HG03045 (cell line): Measurements from ENCODE around the gene AHDC1.

Source experiments
- ATAC-seq: cut with Tn5 transposase; IDR thresholded peaks from one replicate; pipeline ENCODE4 v1.9.1; 2021; ENCODE audit warnings: mild to moderate bottlenecking, moderate library complexity; ENCODE audit not compliant: unreplicated experiment

Gene AHDC1

GRCh38 chr1:27568300-27569087 lies 35.5 kb downstream of the AHDC1 start:
- ATAC-seq: peak; percentile 93

GRCh38 chr1:27567971-27568299 lies 36.0 kb downstream of the AHDC1 start:
- no peak for ATAC-seq

DNA sequence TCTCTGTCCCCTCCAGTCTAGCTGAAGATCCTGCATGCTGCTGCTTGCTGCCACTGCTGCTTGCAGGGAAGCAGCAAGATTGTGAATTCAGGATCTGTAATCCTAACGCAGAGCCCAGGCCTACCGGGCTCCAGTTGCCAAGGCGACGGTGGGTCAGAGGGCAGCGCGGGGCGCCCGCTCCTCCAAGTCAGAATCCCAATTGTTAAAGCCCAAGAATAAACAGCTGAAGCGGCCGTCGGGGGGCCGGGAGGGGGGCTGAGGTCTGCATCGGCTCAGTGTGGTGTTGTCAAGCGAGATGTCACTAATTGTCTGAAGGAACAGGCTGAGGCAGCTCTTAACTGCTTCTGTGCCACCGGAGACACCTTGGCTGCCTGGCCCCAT lies 36.8 kb downstream of the AHDC1 start:
- ATAC-seq: no peak

DNA sequence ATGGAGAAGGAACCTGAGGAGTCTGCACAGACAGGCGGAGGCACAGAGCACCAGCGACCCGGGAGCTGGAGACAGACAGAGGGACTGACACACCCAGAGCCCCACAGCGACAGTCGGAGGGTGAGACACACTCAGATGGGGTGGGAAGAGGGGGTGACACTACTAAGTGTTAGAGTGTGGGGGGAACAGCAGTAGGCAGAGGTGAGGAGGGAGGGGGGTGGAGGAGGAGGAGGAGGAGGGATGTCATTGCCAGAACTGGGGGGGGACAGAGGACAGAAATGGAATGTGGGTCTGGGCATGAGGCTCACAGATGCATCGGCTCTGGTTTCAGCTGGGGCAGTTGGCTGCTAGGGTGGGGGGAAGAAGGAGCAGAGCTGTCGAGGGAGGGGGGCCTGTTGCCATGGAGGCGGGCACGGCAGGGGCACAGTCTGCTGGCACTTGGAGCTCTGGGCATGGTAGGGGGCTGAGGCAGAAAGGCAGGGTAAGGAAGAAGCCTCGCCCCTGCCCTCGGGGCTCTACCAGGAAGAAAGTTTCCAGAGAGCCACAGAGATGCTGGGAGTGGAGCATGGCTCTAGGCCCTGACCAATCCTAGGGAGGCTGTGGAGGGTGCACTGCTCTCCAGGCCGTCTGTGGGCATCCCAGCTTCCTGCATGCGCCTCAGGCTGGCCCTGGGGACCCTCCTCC lies 37.3 kb downstream of the AHDC1 start:
- no peak for ATAC-seq

- no peak for ATAC-seq
Measured at GRCh38 chr1:27564710-27565649, 39.0 kb downstream of the AHDC1 start.

DNA sequence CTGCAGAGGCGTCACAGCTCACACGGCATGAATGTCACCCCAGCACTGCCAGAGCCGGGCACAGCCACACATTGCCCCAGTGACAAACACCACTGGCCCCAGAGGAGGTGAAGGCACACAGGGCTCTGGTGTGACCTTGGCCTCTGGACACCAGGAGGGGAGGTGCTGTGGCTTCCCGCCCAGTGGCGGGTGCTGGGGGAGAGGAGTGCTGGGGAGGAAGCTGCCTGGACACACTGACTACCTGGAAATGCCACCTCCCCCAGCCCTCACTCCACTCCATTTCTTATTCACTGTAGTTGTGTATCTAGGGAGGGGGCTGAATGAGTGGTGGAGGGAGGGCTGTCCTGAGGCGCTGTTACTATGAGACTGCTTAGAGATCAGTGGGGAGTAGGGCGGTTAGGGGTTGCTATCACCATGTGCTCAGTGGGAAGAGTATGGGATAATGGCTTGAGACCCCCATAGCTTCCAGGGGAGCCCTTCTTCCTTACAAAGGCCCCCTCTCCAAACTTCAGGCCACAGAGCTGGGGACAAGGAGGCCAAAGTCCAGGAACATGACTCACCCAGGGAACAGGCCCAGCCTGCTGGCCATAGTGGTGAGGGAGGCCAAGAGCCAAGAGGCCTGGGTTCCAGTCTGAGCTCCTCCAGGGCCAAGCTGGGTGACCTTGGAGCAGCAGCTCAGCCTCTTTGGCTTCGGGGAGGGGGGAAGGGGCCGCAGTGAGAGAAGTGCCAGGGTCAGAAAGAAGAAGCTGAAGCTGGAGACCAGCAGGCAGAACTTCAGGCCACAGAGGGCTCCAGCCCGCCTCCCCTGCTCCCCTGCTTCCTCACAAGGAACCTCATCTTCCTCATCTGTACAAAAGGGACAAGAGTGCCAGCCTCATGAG lies 40.1 kb downstream of the AHDC1 start:
- ATAC-seq: no peak

GRCh38 chr1:27563341-27563590 lies 40.7 kb downstream of the AHDC1 start:
- no peak for ATAC-seq

GRCh38 chr1:27562534-27563340 lies 41.2 kb downstream of the AHDC1 start:
- ATAC-seq: no peak

- ATAC-seq: no peak
Measured at GRCh38 chr1:27562021-27562420, 41.9 kb downstream of the AHDC1 start.

DNA sequence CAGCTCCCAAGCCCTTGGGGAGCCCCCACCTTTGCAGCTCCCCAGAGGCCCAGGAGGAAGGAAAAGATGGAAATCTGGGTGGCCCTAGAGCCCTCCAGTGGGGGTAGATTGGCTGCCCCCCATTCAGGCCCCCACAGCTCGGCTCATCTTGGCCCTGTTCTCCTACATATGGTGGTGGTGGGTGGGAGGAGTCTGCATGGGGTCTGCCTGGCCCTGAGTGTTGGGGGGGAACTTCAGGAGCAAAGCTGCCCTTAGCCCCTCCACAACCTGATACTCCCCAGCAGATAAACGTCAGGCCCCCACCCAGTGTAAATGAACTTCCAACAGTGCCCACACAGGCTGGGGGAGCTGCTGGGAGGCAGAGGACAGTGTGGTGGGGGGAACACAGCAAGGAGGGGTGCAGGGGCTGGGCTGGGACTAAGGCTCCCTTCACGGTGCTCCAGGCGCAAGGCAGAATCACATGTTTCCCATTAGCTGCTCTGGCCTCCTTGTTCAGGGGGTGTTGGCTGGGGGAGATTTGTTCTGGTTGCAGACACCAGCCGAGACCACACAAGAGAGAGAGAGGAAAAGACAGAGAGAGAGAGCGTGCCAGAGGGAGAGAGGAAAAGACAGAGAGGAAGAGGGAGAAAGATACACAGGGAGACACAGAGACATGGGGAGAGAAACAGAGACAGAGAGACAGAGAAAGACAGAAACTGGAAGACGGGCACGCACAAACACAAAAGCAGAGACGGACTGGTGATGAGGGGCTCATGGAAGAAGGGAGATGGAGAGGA lies 42.6 kb downstream of the AHDC1 start:
- no peak for ATAC-seq

DNA sequence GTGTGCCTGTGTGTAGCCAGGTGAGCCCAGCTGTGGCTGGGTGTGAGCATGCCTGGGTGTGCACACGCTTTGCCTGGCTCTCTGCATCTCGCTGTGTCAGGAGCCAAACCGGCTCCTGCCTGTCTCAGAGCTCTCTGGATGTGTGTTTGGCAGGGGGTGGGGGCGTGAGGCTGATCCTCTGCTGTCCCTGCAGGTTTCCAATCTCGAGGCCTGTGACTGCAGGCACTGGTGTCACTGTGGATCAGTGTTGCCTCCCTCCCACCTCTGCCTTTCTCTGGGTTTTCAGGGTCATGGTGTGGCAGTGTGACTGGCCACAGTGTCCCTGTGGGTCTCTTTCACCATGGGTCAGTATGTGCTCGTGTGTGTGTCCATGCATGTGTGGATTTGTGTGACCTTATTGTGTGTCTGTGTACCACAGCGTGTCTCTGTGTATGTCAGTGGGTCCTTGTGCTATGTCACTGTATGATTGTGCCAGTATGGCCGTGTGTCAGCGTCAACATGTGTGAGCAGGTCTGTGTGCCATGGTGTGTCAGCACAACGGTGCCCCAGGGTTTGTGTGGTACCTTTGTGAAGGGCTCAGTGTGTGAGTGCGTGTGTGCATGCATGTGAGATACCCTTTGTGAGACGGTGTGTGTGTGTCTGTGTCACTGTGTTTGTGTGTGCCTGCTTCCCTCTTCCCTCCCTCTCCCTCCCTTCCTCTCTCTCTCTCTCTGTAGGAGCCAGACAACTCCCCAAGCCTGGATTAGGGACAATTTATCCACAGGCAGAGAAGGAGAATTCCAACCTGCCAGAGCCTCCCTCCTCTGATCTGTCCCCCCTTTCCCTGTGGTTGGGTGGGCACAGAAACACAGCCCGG lies 43.4 kb downstream of the AHDC1 start:
- ATAC-seq: no peak

GRCh38 chr1:27559466-27560030 lies 44.4 kb downstream of the AHDC1 start:
- no peak for ATAC-seq

GRCh38 chr1:27557596-27558340 lies 46.2 kb downstream of the AHDC1 start:
- ATAC-seq: no peak

- ATAC-seq: no peak
Measured at GRCh38 chr1:27556781-27557595, 47.0 kb downstream of the AHDC1 start.

DNA sequence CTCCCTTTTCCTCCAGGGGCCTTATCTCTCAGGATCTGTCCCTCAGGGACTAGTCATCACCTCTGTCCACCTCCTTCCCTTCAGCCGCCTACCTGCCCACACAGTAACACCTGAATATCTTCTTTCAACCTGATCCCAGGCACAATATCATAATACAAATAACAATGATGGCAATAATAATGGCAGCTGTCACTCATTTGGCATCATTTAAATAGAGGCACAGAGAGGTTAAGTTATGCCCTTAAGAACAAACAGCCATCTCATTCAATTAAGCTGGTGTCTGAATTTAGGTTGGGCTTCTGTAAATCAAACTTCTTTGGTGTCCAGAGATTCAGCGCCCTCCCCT lies 47.5 kb downstream of the AHDC1 start:
- ATAC-seq: no peak

GRCh38 chr1:27555700-27556424 lies 48.1 kb downstream of the AHDC1 start:
- no peak for ATAC-seq
